Kidney glomerular epithelial cell (primary cell): ENCODE data around the gene HMMR.
"Not testable (repeated sequence)": the region's sequence is repeated elsewhere in the genome, so short reads cannot be mapped to it uniquely, and the experiment has no call there.

Experiments used
- DNase-seq: peaks from one replicate; lab custom pipeline; 2025; lab: John Stamatoyannopoulos, UW

The HMMR gene

GRCh38 chr5:163508753-163509152 is 48.3 kb downstream of the HMMR start:
- DNase-seq = no peak

GRCh38 chr5:163509291-163509951 is 49.0 kb downstream of the HMMR start:
- DNase-seq = peak; percentile 39

- no peak for DNase-seq
Measured at GRCh38 chr5:163512526-163512925, 52.1 kb downstream of the HMMR start.

GRCh38 chr5:163525096-163525495 is 64.7 kb downstream of the HMMR start:
- no peak for DNase-seq

GRCh38 chr5:163529698-163530097 is 69.3 kb downstream of the HMMR start:
- no peak for DNase-seq

- DNase-seq = no peak
Measured at GRCh38 chr5:163531272-163531671, 70.8 kb downstream of the HMMR start.

GRCh38 chr5:163532171-163533084 is 72.0 kb downstream of the HMMR start:
- DNase-seq = no peak

GRCh38 chr5:163533223-163533622 is 72.8 kb downstream of the HMMR start:
- DNase-seq = no peak

- DNase-seq = no peak
Measured at GRCh38 chr5:163534492-163535094, 74.2 kb downstream of the HMMR start.

- DNase-seq = no peak
Measured at GRCh38 chr5:163535290-163535689, 74.9 kb downstream of the HMMR start.

GRCh38 chr5:163536442-163536841 is 76.0 kb downstream of the HMMR start:
- not testable (repeated sequence) for DNase-seq

GRCh38 chr5:163540696-163541095 is 80.3 kb downstream of the HMMR start:
- DNase-seq = peak; percentile 4
